ENCODE data around the gene ZFPM1.

DNA sequence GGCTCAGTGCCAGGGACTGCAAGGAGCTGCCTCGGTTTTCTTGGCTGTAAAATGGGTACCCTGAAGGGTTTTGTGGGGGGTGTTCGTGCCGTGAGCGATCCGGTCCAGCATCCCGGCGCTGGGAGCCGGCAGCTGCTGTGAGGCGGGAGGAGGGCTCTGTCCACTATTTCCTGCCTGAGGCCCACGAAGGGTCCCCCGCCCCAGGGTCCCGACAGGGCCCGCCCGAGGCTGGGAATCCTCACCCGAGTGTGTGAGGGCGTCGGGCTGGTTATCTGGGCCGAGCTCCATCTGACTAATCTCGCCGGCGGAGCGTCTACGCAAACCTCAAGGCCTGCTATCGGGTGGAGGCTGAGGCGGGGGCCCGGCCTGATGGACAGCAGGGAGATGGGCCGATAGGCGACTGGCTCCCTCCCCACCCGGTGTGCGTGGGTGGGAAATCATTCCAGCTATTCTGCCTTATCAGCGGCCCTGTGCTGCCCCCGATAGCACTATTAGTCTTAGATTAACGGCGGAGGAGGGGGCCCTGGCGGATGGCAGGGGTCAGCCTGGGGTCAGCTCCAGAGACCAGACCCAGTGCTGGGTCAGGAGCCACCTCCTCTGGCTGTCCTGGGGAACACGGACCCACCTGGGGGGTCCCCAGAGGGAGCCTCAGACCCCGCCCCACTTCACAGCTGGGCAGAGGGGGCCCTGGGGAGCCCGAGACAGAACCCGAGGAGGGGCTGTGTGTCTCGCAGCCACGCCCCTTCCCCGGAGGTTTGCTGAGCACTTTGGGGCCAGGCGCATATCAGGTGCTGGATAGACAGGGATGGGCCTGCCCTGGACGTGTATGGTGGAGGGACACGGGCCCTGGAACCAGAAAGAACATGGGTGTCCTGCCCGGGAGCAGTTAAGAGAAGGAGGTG lies 44.7 kb downstream of the ZFPM1 start:
- TF ChIP-seq, protein P1, sequence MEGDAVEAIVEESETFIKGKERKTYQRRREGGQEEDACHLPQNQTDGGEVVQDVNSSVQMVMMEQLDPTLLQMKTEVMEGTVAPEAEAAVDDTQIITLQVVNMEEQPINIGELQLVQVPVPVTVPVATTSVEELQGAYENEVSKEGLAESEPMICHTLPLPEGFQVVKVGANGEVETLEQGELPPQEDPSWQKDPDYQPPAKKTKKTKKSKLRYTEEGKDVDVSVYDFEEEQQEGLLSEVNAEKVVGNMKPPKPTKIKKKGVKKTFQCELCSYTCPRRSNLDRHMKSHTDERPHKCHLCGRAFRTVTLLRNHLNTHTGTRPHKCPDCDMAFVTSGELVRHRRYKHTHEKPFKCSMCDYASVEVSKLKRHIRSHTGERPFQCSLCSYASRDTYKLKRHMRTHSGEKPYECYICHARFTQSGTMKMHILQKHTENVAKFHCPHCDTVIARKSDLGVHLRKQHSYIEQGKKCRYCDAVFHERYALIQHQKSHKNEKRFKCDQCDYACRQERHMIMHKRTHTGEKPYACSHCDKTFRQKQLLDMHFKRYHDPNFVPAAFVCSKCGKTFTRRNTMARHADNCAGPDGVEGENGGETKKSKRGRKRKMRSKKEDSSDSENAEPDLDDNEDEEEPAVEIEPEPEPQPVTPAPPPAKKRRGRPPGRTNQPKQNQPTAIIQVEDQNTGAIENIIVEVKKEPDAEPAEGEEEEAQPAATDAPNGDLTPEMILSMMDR (IDR thresholded peaks at IDR 0.05), result no peak
- no peak for TF ChIP-seq POLR2AphosphoS5 (IDR thresholded peaks at IDR 0.05; ENCODE audit: low read depth, low read length)

Measured in Panc1 (cell line).